IPS-20b (cell line): ENCODE measurements around the gene OTUD3.

ENCODE experiments used
- H3K27ac ChIP-seq: one replicate; pipeline ENCODE4 v1.5.1; 2013; ENCODE audit warnings: low read length
- H3K27me3 ChIP-seq: 2 replicates; pipeline ENCODE4 v1.6.1; 2013; ENCODE audit warnings: mild to moderate bottlenecking, low read length, inconsistent platforms; ENCODE audit not compliant: insufficient read depth
- H3K36me3 ChIP-seq: 2 replicates; pipeline ENCODE4 v1.6.1; 2013; ENCODE audit warnings: low read depth, mild to moderate bottlenecking, inconsistent platforms, low read length, moderate library complexity; ENCODE audit not compliant: insufficient read depth
- H3K4me1 ChIP-seq: 2 replicates; pipeline ENCODE4 v1.6.1; 2013; ENCODE audit warnings: mild to moderate bottlenecking, control low read depth, inconsistent platforms, low read length, moderate library complexity; ENCODE audit not compliant: insufficient read depth
- H3K4me3 ChIP-seq: 2 replicates; pipeline ENCODE4 v1.5.1; 2013; ENCODE audit warnings: mild to moderate bottlenecking, low read length, inconsistent platforms
- H3K9ac ChIP-seq: 2 replicates; pipeline ENCODE4 v1.6.1; 2013; ENCODE audit warnings: low read depth, mild to moderate bottlenecking, inconsistent platforms, low read length, moderate library complexity
- H3K9me3 ChIP-seq: 2 replicates; pipeline ENCODE4 v1.6.1; 2013; ENCODE audit warnings: mild to moderate bottlenecking, low read depth, low read length, inconsistent platforms; ENCODE audit not compliant: insufficient read depth

OTUD3 gene

DNA sequence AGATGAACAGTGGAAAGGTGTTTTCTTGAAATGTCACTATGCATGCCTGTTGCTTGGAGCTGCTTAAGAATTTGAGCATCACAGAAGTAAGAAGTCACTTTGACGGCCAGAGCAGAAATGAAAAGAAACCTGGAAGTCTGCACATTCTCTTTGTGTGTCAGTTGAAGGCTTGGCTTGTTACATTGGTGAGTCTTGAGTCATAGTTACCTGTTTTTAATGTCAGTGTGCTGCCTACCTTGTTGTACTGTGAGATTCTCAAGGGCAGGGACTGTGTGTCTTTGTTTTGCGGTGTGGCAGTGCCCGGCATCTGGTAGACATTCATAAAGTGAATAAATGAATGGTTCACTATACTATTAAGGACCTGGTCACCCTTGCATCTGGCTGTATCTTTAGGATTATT lies 9.9 kb downstream of the OTUD3 start:
- no peak overlapping the region for H3K9ac ChIP-seq
- peaks cover 69% of the 10 kb centered on the region for H3K36me3 ChIP-seq
- H3K27ac ChIP-seq: no peak overlapping the region
- H3K4me3 ChIP-seq: no peak overlapping the region
- no peaks in the 10 kb centered on the region for H3K9me3 ChIP-seq
- no peaks in the 10 kb centered on the region; the same call in 1 of the 2 replicates for H3K4me1 ChIP-seq
- no peaks in the 10 kb centered on the region for H3K27me3 ChIP-seq

DNA sequence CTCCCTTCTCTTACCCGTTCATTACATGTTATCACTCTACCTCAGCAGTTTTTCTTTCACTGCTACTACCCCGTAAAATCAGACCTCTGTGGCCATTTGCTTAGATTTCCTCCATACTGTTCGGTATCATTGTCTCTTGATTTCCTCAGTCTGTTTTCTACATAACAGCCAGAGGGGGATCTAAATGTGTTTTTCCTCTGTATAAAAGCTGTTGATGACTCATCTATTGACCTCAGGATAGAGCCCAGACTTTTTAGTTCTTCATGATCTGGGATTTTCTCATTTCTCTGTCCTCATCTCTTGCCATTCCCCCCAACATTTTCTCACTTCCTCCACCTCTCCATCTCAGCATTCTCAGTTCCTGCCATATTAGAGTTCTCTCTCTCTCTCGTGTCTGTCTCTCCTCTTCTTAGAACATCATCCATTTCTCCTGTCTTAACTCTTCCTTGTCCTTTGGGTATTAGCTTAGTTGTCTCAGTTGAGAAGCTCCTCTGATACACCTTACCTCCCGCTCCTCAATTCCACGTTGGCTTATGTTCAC lies 10.5 kb downstream of the OTUD3 start:
- no peaks in the 10 kb centered on the region; the same call in 1 of the 2 replicates for H3K4me1 ChIP-seq
- H3K27me3 ChIP-seq: no peaks in the 10 kb centered on the region
- no peak overlapping the region for H3K4me3 ChIP-seq
- H3K9ac ChIP-seq: no peak overlapping the region
- no peak overlapping the region for H3K27ac ChIP-seq
- peaks cover 75% of the 10 kb centered on the region for H3K36me3 ChIP-seq
- no peaks in the 10 kb centered on the region for H3K9me3 ChIP-seq

GRCh38 chr1:19893687-19894086 lies 11.5 kb downstream of the OTUD3 start:
- Histone ChIP-seq H3K36me3 (peaks cover 85% of the 10 kb centered on the region), H3K9me3 (no peaks in the 10 kb centered on the region), H3K4me1 (no peaks in the 10 kb centered on the region), H3K4me3 (no peak overlapping the region), H3K9ac (no peak overlapping the region), H3K27me3 (no peaks in the 10 kb centered on the region), H3K27ac (no peak overlapping the region)

- no peak overlapping the region for H3K4me3 ChIP-seq
- no peak overlapping the region for H3K9ac ChIP-seq
- H3K27me3 ChIP-seq: no peaks in the 10 kb centered on the region
- H3K9me3 ChIP-seq: no peaks in the 10 kb centered on the region
- H3K27ac ChIP-seq: no peak overlapping the region
- peaks cover 90% of the 10 kb centered on the region for H3K36me3 ChIP-seq
- no peaks in the 10 kb centered on the region for H3K4me1 ChIP-seq
These were observed 12.0 kb downstream of the OTUD3 start for GRCh38 chr1:19894218-19894617.

GRCh38 chr1:19901653-19902052 lies 19.5 kb downstream of the OTUD3 start:
- Histone ChIP-seq H3K4me3 (no peak overlapping the region), H3K27ac (no peak overlapping the region), H3K4me1 (no peaks in the 10 kb centered on the region), H3K9me3 (no peaks in the 10 kb centered on the region), H3K9ac (no peak overlapping the region), H3K27me3 (no peaks in the 10 kb centered on the region), H3K36me3 (peaks cover 97% of the 10 kb centered on the region)

GRCh38 chr1:19903621-19904020 lies 21.4 kb downstream of the OTUD3 start:
- no peak overlapping the region for H3K9ac ChIP-seq
- H3K27me3 ChIP-seq: no peaks in the 10 kb centered on the region
- no peaks in the 10 kb centered on the region for H3K4me1 ChIP-seq
- no peaks in the 10 kb centered on the region for H3K9me3 ChIP-seq
- peaks cover 97% of the 10 kb centered on the region for H3K36me3 ChIP-seq
- no peak overlapping the region for H3K4me3 ChIP-seq
- H3K27ac ChIP-seq: no peak overlapping the region

GRCh38 chr1:19907456-19907855 lies 25.3 kb downstream of the OTUD3 start:
- Histone ChIP-seq H3K4me1 (no peaks in the 10 kb centered on the region), H3K27me3 (no peaks in the 10 kb centered on the region), H3K27ac (no peak overlapping the region), H3K9me3 (no peaks in the 10 kb centered on the region), H3K4me3 (no peak overlapping the region), H3K9ac (no peak overlapping the region), H3K36me3 (peaks cover 96% of the 10 kb centered on the region)

GRCh38 chr1:19909392-19909791 lies 27.2 kb downstream of the OTUD3 start:
- peaks cover 95% of the 10 kb centered on the region for H3K36me3 ChIP-seq

DNA sequence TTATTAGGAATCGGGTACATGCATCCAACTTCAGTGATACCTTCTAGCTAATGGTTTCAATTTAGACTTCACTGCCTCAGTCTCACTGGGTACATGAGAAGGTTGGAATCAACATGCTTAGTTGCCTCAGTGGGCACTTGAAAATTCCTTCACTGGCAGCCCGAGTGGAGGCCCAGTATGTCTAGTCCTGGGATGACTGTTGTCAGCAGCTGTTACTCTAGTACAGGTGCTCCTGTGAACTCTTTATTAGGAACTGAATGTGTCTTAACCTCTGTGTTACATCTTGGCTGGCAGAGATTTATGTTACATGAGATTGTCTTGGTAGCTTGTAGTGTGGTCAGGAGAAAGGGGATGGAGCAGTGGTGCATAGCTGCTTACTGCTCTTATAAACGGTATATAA lies 27.8 kb downstream of the OTUD3 start:
- Histone ChIP-seq H3K27ac (no peak overlapping the region), H3K36me3 (peaks cover 93% of the 10 kb centered on the region)

More at GRCh38 chr1:19909392-19909791, 27.2 kb downstream of the OTUD3 start:
- Histone ChIP-seq H3K9ac (no peak overlapping the region), H3K4me3 (no peak overlapping the region), H3K9me3 (no peaks in the 10 kb centered on the region), H3K27me3 (no peaks in the 10 kb centered on the region), H3K27ac (no peak overlapping the region), H3K4me1 (no peaks in the 10 kb centered on the region)

DNA sequence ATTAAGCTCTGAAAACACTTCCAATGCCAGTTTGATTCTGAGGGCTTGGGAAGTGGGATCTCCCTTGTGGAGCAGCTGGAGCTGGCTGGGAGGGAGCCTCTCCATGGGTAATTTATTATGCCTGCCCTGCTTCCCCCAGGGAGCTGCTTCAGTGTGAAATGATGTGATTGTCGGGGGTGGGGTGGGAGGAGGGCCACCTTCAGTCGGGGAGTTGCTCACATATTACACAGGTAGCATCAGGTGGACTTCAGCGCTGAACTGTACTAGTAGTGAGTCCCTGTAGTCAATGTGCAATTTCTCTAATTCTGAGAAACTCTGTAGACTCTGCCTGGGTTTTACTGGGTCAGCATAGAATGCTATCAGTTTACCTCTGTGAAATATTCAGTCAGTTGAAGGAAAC lies 28.5 kb downstream of the OTUD3 start:
- no peaks in the 10 kb centered on the region for H3K4me1 ChIP-seq
- no peak overlapping the region for H3K4me3 ChIP-seq
- no peaks in the 10 kb centered on the region for H3K9me3 ChIP-seq
- no peak overlapping the region for H3K9ac ChIP-seq
- peaks cover 87% of the 10 kb centered on the region for H3K36me3 ChIP-seq
- H3K27me3 ChIP-seq: no peaks in the 10 kb centered on the region
- no peak overlapping the region for H3K27ac ChIP-seq

More for the DNA sequence above, 27.8 kb downstream of the OTUD3 start:
- Histone ChIP-seq H3K9me3 (no peaks in the 10 kb centered on the region), H3K27me3 (no peaks in the 10 kb centered on the region), H3K4me1 (no peaks in the 10 kb centered on the region), H3K4me3 (no peak overlapping the region), H3K9ac (no peak overlapping the region)

DNA sequence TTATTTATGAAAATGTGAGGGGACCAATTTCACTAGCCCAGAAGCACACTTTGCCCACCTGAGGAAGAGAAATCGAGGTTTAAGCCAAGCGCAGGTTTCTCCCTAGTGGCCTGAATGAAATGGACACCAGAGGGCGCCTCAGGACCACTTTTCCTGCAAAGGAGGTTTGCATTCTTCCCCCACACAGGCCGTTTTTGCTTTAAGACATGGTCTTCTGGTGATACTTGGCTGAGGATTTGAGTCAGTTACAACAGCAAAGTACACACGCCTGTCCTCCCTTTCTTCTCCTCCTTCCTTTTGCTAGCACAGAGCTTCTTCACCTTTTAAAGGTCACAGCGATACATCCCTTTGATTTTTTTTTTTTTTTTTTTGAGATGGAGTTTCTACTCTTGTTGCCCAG lies 35.9 kb downstream of the OTUD3 start:
- peaks cover 15% of the 10 kb centered on the region for H3K36me3 ChIP-seq
- H3K9ac ChIP-seq: no peak overlapping the region
- H3K27me3 ChIP-seq: no peaks in the 10 kb centered on the region
- no peak overlapping the region for H3K27ac ChIP-seq
- H3K9me3 ChIP-seq: no peaks in the 10 kb centered on the region
- H3K4me1 ChIP-seq: no peaks in the 10 kb centered on the region
- H3K4me3 ChIP-seq: no peak overlapping the region

GRCh38 chr1:19920132-19920710 lies 38.0 kb downstream of the OTUD3 start:
- H3K27ac ChIP-seq: no peak overlapping the region
- no peaks in the 10 kb centered on the region for H3K36me3 ChIP-seq
- H3K4me3 ChIP-seq: no peak overlapping the region
- no peak overlapping the region for H3K9ac ChIP-seq
- no peaks in the 10 kb centered on the region for H3K9me3 ChIP-seq
- no peaks in the 10 kb centered on the region for H3K4me1 ChIP-seq
- no peaks in the 10 kb centered on the region for H3K27me3 ChIP-seq
